Smooth muscle cell (in vitro differentiated cells): ENCODE results near the gene PLEKHA7. TPM values are rescaled to one million over a fixed set of nuclear protein-coding genes. Genes with fewer than 3 reads are reported as not detected.

Source experiments
- DNase-seq: peaks from one replicate; lab custom pipeline; 2025; ENCODE audit not compliant: unreplicated experiment; lab: John Stamatoyannopoulos, UW
- H2AFZ ChIP-seq: fragments of 200-600 bp; sonication (generic); 2 replicates; pipeline ENCODE4 v1.6.0; 2016; ENCODE audit warnings: antibody characterized with exemption, low read depth, mild to moderate bottlenecking
- H3F3A ChIP-seq: fragments of 200-600 bp; sonication (generic); 2 replicates; pipeline ENCODE4 v1.6.0; 2017; ENCODE audit warnings: antibody characterized with exemption, low read depth
- H3K27ac ChIP-seq: fragments of 200-600 bp; sonication (generic); 2 replicates; pipeline ENCODE4 v1.5.1; 2016; ENCODE audit warnings: low read depth, mild to moderate bottlenecking
- H3K27me3 ChIP-seq: fragments of 200-600 bp; sonication (generic); 2 replicates; pipeline ENCODE4 v1.6.1; 2016; ENCODE audit warnings: low read depth, mild to moderate bottlenecking
- H3K36me3 ChIP-seq: fragments of 200-600 bp; sonication (generic); 2 replicates; pipeline ENCODE4 v1.5.1; 2016; ENCODE audit warnings: low read depth
- H3K4me1 ChIP-seq: fragments of 200-600 bp; sonication (generic); 2 replicates; pipeline ENCODE4 v1.5.1; 2016; ENCODE audit warnings: low read depth
- H3K4me2 ChIP-seq: fragments of 200-600 bp; sonication (generic); 2 replicates; pipeline ENCODE4 v1.6.0; 2016; ENCODE audit warnings: mild to moderate bottlenecking
- H3K4me3 ChIP-seq: fragments of 200-600 bp; sonication (generic); 2 replicates; pipeline ENCODE4 v1.5.1; 2016; ENCODE audit warnings: mild to moderate bottlenecking
- H3K79me2 ChIP-seq: fragments of 200-600 bp; sonication (generic); 2 replicates; pipeline ENCODE4 v1.6.0; 2016; ENCODE audit warnings: low read depth, mild to moderate bottlenecking
- H3K9ac ChIP-seq: fragments of 200-600 bp; sonication (generic); 2 replicates; pipeline ENCODE4 v1.6.0; 2016; ENCODE audit warnings: low read depth
- H3K9me3 ChIP-seq: fragments of 200-600 bp; sonication (generic); replicated peaks from 2 replicates; pipeline ENCODE4 v1.5.1; 2016; ENCODE audit warnings: low read depth
- H4K20me1 ChIP-seq: fragments of 200-600 bp; sonication (generic); 2 replicates; pipeline ENCODE4 v1.6.0; 2016; ENCODE audit warnings: low read depth
- WGBS: methylation state at CpG from one replicate; pipeline ENCODE4 v1.1.7; 2016; ENCODE audit warnings: low lambda C conversion rate; 5-methylcytosine and 5-hydroxymethylcytosine counted together
- polyA plus RNA-seq: library from polyadenylated mRNA; unstranded; fragments of >200 nt; fragmentation: Nextera tagmentation; extraction: Ambion mirVana; gene quantifications from 2 replicates; pipeline ENCODE4 v1.2.1, GENCODE V29; 2016
- total RNA-seq: library from RNA; depleted of rRNA; stranded (reverse); fragments of >200 nt; gene quantifications from 2 replicates; pipeline ENCODE4 v1.2.3, GENCODE V29; 2014
- TF ChIP-seq, protein P1 (sequence below): fragments of 200-600 bp; sonication (generic); IDR thresholded peaks from 2 replicates; pipeline ENCODE4 v1.5.1; 2017; ENCODE audit warnings: borderline replicate concordance, mild to moderate bottlenecking, antibody characterized with exemption; ENCODE audit not compliant: insufficient read depth, poor library complexity, severe bottlenecking

The PLEKHA7 gene
- total and polyA plus RNA-seq, 2 experiments from 2014 or later = 0.19 to 22.2 TPM

DNA sequence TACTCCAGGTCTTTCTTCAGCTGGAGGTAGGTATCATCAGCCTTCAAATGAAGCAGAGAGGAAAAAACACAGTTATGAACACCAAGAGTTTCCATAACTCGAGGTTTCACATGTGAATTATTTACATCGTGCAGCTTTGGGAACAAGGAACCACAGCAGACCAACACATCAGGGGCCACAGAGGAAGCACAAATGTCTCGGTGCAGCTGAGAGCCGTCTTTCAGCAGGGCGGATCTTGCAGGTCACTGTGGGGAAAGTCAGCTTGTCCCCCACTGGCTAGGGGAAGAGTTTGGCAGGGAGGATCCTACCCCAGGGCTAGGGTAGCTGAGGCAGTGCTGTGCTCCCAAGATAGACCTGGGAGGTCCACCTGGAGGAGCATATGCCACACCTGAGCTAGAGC lies 201.1 kb downstream of the PLEKHA7 start:
- no peak for DNase-seq
- H3F3A ChIP-seq = no peaks in the 10 kb centered on the region
- H3K4me1 ChIP-seq = peaks cover 12% of the 10 kb centered on the region
- no peaks in the 10 kb centered on the region for H3K27me3 ChIP-seq
- H4K20me1 ChIP-seq = no peaks in the 10 kb centered on the region
- H2AFZ ChIP-seq = no peak overlapping the region
- H3K4me2 ChIP-seq = no peak overlapping the region
- WGBS = 93% methylated on average over 5 of the region's 5 CpGs
- H3K9me3 ChIP-seq = no peaks in the 10 kb centered on the region
- no peak overlapping the region for H3K9ac ChIP-seq
- no peak overlapping the region for H3K4me3 ChIP-seq
- H3K27ac ChIP-seq = no peak overlapping the region
- H3K36me3 ChIP-seq = no peaks in the 10 kb centered on the region
- no peaks in the 10 kb centered on the region for H3K79me2 ChIP-seq
- TF ChIP-seq, protein P1, sequence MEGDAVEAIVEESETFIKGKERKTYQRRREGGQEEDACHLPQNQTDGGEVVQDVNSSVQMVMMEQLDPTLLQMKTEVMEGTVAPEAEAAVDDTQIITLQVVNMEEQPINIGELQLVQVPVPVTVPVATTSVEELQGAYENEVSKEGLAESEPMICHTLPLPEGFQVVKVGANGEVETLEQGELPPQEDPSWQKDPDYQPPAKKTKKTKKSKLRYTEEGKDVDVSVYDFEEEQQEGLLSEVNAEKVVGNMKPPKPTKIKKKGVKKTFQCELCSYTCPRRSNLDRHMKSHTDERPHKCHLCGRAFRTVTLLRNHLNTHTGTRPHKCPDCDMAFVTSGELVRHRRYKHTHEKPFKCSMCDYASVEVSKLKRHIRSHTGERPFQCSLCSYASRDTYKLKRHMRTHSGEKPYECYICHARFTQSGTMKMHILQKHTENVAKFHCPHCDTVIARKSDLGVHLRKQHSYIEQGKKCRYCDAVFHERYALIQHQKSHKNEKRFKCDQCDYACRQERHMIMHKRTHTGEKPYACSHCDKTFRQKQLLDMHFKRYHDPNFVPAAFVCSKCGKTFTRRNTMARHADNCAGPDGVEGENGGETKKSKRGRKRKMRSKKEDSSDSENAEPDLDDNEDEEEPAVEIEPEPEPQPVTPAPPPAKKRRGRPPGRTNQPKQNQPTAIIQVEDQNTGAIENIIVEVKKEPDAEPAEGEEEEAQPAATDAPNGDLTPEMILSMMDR = no peak

DNA sequence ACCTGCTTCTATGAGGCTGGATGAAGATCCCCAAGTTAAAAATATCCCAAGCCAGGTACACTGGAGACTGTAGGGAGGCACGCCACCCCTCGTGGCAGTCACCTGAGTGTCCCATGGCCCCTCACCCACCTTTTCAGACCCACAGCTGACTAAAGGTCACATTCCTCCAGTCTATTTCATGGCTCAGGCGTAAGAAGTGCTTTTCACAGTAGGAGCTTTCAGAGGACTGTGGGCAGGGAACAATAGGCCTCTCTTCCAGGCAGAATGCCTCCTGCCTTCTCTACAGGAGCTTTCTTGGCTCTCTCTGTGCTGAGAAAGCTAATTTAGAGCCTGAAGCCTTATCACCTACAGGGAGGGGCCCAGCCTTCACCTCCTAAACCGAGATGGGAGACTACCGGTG lies 201.9 kb downstream of the PLEKHA7 start:
- no peak overlapping the region for H2AFZ ChIP-seq
- H4K20me1 ChIP-seq = no peaks in the 10 kb centered on the region
- no peak for DNase-seq
- H3K27me3 ChIP-seq = no peaks in the 10 kb centered on the region
- no peaks in the 10 kb centered on the region for H3F3A ChIP-seq
- H3K79me2 ChIP-seq = no peaks in the 10 kb centered on the region
- peaks cover 12% of the 10 kb centered on the region for H3K4me1 ChIP-seq
- no peaks in the 10 kb centered on the region for H3K9me3 ChIP-seq
- H3K36me3 ChIP-seq = no peaks in the 10 kb centered on the region
- H3K27ac ChIP-seq = no peak overlapping the region
- no peak overlapping the region for H3K4me3 ChIP-seq
- H3K9ac ChIP-seq = no peak overlapping the region
- WGBS = 79% methylated on average over 5 of the region's 5 CpGs
- no peak overlapping the region for H3K4me2 ChIP-seq
- TF ChIP-seq, protein P1 = no peak

DNA sequence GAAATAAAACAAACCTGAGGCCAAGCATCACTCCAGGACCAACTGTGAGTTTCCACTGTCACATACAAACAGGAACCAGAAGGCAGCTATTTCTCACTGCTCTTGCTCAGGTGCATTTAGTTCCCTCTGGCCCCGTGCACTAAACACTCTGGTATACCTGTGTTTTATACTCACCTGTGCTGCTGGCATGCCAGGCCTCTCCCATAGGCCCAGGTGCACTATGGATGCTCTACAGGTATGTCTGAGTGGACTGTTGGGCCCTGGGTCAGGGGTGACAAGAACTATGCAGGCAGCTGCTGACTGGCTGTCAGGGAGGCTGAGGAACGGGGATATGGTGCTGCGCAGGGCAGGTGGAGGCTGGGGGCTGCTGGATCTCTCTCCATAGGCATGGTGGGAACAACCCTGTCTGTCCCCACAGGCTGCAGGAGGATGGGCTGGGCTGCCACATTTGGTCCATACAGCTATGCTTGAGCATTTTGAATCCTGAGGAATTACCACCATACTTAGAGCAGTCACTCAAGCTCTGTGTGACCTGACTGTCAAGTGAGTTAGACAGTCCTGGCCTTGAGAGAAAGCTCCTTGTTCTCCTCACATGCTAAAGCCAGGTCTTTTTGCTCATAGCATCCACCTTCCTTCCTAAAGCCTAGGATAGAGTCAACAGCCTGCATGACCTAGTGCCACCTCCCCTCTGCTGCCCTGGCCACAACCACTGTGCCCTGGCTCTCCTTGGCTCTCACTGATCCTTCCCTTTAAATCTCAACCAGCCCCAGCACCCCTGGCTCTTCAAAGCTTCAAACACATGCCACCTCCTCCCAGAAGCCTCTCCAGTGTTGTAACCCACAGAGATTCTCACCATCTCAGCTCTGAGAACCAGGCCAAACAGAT lies 202.8 kb downstream of the PLEKHA7 start:
- no peaks in the 10 kb centered on the region for H3F3A ChIP-seq
- peaks cover 12% of the 10 kb centered on the region for H3K4me1 ChIP-seq
- no peaks in the 10 kb centered on the region for H4K20me1 ChIP-seq
- WGBS = 99% methylated on average over 3 of the region's 3 CpGs
- no peak overlapping the region for H3K9ac ChIP-seq
- TF ChIP-seq, protein P1 = no peak
- no peak overlapping the region for H3K27ac ChIP-seq
- H3K4me2 ChIP-seq = no peak overlapping the region
- H3K9me3 ChIP-seq = no peaks in the 10 kb centered on the region
- no peaks in the 10 kb centered on the region for H3K36me3 ChIP-seq
- H2AFZ ChIP-seq = no peak overlapping the region
- H3K4me3 ChIP-seq = no peak overlapping the region
- no peaks in the 10 kb centered on the region for H3K79me2 ChIP-seq
- no peaks in the 10 kb centered on the region for H3K27me3 ChIP-seq
- no peak for DNase-seq
